GM21360 (cell line): ENCODE measurements around the gene TFB1M.

ENCODE experiments used
- ATAC-seq: cut with Tn5 transposase; IDR thresholded peaks from one replicate; pipeline ENCODE4 v1.9.1; 2021; ENCODE audit warnings: mild to moderate bottlenecking, moderate library complexity; ENCODE audit not compliant: unreplicated experiment

TFB1M gene

GRCh38 chr6:155267411-155267810 lies 46.9 kb downstream of the TFB1M start:
- ATAC-seq, result no peak

DNA sequence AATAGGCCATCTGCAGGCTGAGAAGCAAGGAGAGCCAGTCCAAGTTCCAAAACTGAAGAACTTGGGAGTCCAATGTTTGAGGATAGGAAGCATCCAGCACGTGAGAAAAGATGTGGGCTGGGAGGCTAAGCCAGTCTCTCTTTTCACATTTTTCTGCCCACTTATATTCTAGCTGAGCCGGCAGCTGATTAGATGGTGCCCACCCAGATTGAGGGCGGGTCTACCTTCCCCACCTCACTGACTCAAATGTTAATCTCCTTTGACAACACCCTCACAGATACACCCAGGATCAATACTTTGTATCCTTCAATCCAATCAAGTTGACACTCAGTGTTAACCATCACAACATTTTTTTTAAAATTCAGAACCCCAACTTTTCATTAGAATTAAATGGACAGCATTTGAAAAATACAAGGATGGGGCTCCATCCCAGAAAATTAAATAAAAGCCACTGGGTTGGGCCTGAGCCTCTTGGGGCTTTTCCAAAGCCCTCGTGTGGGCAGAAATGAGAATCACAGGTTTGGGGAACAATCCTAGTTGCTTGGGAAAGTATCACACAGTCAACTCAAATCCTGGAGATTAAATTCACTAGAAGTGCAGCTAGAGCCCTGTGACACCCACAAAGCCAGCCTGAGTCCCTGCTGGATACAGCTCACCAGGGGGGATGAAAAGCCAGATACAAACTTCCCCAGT lies 48.3 kb downstream of the TFB1M start:
- ATAC-seq, result no peak

GRCh38 chr6:155264693-155265320 lies 49.5 kb downstream of the TFB1M start:
- ATAC-seq, result no peak

DNA sequence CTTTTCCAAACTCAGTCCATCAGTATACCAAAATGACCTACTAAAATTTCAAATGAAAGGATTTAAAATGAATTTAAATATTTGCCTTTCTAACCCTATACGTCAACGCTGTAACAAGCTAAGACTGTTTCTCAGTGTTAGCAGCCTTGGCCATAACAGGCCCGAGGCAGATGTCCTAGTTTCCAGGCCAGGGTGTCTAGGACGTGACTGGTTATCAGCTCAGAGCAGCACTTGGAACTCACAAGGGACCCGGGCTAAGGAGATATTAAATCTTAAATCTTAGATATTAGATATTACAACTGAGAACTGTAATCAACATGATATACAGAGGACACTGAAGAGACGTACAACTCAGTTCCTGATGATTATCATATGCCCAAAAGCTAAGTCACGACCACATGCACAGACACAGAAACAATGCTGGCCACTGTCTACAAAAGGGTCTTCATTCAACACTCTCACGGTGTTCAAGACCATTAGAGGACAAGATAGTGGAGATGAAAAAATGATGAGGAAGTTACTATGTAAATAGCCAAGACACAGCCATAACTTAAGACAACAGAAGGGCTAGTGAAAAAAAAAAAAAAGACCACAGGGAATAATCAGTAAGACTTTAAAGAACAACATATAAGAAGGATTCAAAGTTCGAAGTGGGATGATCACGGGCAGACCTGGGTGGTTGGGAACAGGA lies 50.8 kb downstream of the TFB1M start, which contains the start of gene CLDN20:
TSS of gene CLDN20 (plus strand) at position 641 of the 691 bp plus-strand sequence. CDS start 11,707 bp downstream, outside the sequence.
- no peak for ATAC-seq

DNA sequence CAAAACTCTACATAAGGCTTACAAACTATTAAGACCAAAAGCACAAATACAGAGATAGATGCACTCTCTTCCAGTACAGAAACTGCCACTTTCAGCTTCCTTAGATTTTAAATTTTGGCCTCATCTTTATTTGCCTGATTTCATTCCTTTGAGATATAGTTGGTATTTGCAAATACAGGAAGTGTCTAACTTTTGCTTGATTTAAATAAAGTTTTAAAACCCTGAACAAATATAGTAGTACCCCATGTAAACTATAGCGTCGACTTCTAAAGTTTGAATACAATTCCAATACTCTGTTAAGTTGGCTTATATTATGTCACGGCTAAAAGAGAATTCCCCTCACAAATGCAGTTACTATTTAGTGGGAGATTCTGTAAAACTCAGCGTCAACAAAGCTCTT lies 51.6 kb downstream of the TFB1M start:
- ATAC-seq, result no peak

- ATAC-seq, result no peak
Measured at GRCh38 chr6:155261111-155261900, 53.0 kb downstream of the TFB1M start.

DNA sequence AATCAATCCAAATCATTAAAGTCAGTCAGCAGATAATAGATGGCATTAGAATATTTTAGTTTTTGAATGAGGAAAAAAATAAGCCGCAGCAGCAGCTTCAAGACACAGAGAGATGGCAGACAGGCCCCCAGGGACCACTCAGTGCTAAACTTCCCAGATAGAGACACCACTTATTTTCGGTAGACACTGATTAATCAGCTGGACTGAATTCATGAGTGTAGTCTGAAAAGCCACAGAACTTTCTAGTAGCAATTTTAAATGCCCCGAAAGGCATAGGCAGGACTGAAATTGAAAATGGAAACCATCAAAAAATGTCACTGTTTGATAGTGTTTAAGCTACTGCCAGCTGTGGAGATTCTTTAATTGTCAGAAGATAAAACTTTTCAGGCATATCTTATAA lies 53.6 kb downstream of the TFB1M start:
- ATAC-seq, result no peak

GRCh38 chr6:155259897-155260296 lies 54.4 kb downstream of the TFB1M start:
- ATAC-seq, result no peak

- no peak for ATAC-seq
Measured at GRCh38 chr6:155259204-155259603, 55.1 kb downstream of the TFB1M start.

DNA sequence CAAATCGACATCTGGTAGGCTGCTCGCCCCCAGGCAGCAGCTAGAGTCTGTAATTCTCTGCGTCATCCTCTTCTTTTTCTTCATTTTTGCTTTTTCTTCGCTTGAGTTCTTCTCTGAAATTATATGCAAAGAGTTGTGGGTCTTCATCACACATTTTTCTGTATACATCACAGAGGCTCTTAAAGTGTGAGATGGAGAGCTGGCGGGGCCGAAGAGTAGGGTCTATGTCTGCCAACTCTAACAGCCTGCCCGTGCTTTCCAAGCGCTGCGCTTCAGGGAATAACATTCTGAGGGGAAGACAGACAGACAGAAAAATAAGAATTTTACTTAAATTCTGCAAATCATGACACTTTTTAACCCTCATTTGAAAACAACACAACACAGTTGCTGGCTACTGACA lies 56.5 kb downstream of the TFB1M start:
- ATAC-seq, result no peak

GRCh38 chr6:155256122-155256795 lies 58.0 kb downstream of the TFB1M start:
- no peak for ATAC-seq

- ATAC-seq, result no peak
Measured at GRCh38 chr6:155254139-155254538, 60.1 kb downstream of the TFB1M start.

- ATAC-seq, result no peak
Measured at GRCh38 chr6:155253337-155253736, 60.9 kb downstream of the TFB1M start.

GRCh38 chr6:155252581-155252980 lies 61.7 kb downstream of the TFB1M start:
- no peak for ATAC-seq

DNA sequence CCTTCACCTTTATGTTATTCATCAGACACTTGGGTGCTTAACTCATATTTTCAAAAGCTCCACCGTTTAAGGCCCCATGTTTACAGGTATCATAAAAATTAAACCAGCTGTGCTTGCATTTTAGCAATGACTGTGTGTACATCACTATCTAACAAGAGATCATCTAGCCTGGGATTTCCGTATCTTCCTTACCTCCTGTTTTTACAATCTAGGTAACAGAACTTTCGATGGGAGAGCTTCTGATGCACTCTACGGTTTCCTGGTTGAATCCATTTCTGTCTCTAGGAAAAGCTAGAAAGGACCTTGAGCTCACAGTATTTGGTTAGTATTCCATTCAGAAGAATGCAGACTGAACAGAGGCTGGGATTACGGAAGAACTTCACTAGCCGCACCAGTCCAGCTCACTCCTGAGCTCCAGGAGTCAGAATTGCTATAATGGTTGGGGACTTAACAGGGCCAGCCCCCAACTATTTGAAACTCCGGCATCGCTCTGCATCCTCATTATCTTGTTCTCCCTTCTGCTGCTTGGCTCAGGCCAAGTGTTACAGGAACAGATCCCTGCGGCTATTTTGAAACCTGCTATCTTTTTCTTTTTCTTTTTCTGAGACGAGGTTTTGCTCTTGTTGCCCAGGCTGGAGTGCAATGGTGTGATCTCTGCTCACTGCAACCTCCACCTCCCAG lies 63.4 kb downstream of the TFB1M start:
- no peak for ATAC-seq

DNA sequence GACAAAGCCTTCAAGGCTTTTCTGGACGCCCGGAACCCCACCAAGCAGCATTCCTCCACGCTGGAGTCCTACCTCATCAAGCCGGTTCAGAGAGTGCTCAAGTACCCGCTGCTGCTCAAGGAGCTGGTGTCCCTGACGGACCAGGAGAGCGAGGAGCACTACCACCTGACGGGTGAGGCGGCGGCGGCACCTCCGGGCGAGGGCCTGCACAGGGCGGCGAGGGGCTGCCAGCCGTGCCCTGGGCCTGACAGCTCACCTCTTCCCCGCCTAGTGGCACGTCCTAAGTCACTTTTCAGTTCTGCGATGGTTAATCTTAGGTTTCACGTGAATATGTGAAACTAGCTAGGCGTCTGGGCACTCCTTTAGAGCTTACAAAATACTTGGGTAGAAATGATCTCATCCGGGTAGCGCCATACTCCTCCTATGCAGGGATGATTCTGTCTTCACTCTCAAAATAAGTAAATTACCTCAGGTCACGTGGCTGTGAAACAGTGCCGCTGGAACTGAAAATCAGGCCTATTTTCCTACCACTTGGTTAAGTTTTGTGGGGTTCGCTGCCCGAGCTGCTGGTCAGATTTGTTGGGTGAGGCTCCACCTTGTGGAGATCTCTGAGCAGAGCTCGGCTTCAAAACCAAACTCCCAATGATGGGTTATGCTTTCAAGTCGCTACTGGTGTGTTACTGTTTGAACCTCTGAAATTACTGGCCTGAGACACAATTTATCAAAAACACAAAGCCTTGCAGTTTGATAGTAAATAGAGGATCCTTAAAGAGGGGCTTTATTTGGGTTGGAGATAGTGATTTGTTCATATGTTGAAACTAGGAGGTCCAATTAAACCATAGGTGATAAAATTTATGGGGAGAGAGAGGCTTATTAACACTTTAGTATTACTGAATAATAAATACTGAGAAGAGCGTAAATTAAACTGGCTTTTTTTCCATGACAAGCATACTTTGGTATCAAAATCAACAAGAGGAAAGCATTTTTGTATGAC lies 66.0 kb downstream of the TFB1M start:
- peak; percentile 69 for ATAC-seq

GRCh38 chr6:155247618-155248007 lies 66.7 kb downstream of the TFB1M start:
- no peak for ATAC-seq

GRCh38 chr6:155246825-155247224 lies 67.5 kb downstream of the TFB1M start:
- no peak for ATAC-seq

DNA sequence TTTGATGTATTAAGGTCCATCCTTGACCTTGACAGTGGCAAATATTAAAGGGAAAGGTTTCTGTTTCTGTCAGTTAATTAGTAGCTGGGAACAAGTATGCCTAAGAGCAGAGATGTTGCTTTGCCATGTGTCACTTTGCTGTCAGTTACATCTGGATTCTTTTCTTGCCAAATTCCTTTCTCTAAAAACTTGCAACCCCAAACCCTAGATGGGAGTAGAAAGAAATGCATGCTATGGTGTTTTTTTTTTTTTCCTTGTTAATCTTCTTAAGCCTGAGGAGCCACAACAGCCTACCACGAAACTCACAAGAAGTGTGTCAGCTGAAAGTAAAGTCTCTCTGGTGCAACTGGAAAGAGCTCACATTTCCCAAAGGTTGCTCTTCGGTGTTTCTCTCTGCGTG lies 68.5 kb downstream of the TFB1M start:
- no peak for ATAC-seq
